ENCODE measurements around the gene SAFB.

Gene SAFB

GRCh38 chr19:5624741-5625278, 1.9 kb downstream of the SAFB start:
- H3K4me1 ChIP-seq = peaks cover 0 to 76% (median 53%) of the 10 kb centered on the region in 4 donors
- peak overlapping the region; percentile 94 to 98 for H3K27ac ChIP-seq
- peak overlapping the region; percentile 80 to 92 for H3K4me3 ChIP-seq
- no peak for DNase-seq
- H3K27me3 ChIP-seq = no peaks in the 10 kb centered on the region
- H3K9me3 ChIP-seq = no peaks in the 10 kb centered on the region
- intact Hi-C loops (cut with DNase I; ENCODE audit: low total_unique reads) = loop anchor here (10.0 kb wide), 1 partner anchor 70 kb away; the partner anchor contains the start of gene RPL36
- H3K36me3 ChIP-seq = peaks cover 21 to 59% (median 49%) of the 10 kb centered on the region in 3 donors
- TF ChIP-seq, protein P1, sequence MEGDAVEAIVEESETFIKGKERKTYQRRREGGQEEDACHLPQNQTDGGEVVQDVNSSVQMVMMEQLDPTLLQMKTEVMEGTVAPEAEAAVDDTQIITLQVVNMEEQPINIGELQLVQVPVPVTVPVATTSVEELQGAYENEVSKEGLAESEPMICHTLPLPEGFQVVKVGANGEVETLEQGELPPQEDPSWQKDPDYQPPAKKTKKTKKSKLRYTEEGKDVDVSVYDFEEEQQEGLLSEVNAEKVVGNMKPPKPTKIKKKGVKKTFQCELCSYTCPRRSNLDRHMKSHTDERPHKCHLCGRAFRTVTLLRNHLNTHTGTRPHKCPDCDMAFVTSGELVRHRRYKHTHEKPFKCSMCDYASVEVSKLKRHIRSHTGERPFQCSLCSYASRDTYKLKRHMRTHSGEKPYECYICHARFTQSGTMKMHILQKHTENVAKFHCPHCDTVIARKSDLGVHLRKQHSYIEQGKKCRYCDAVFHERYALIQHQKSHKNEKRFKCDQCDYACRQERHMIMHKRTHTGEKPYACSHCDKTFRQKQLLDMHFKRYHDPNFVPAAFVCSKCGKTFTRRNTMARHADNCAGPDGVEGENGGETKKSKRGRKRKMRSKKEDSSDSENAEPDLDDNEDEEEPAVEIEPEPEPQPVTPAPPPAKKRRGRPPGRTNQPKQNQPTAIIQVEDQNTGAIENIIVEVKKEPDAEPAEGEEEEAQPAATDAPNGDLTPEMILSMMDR (IDR thresholded peaks at IDR 0.05) = no peak

DNA sequence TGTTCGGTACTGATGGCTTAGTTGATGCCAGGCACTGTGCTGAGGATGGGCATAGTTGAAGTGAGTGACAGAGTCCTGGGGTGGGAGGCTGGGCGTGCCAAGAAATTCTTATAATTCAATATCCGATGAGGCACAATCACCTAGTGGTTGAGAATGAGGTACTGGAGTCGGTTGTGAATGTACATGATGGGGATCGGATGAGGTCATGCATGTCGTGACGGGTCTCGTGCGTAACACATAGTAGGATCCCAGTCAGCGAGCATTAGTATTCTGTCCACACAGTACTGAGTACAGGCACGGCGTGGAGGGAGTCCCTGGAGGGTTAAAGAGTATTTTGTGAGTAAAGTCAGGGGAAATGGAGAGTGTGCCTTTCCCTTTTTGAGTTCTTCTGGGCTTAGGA, 2.8 kb downstream of the SAFB start:
- TF ChIP-seq, protein P1 (IDR thresholded peaks at IDR 0.05) = no peak
- Histone ChIP-seq H3K4me3 (no peak overlapping the region), H3K27me3 (no peaks in the 10 kb centered on the region), H3K9me3 (no peaks in the 10 kb centered on the region), H3K36me3 (peaks cover 21 to 51% (median 42%) of the 10 kb centered on the region in 3 donors), H3K27ac (no peak overlapping the region), H3K4me1 (peaks cover 0 to 74% (median 49%) of the 10 kb centered on the region in 4 donors)
- no peak for DNase-seq
- intact Hi-C loops (cut with DNase I; ENCODE audit: low total_unique reads) = loop anchor here (10.0 kb wide), 1 partner anchor 69 kb away; the partner anchor contains the start of gene RPL36

GRCh38 chr19:5627395-5627904, 4.6 kb downstream of the SAFB start:
- Histone ChIP-seq H3K27ac (no peak overlapping the region), H3K9me3 (no peaks in the 10 kb centered on the region), H3K4me3 (no peak overlapping the region), H3K27me3 (no peaks in the 10 kb centered on the region), H3K4me1 (peaks cover 0 to 82% (median 52%) of the 10 kb centered on the region in 4 donors), H3K36me3 (peaks cover 21 to 44% (median 39%) of the 10 kb centered on the region in 3 donors)
- intact Hi-C loops (cut with DNase I; ENCODE audit: low total_unique reads) = loop anchor here (10.0 kb wide), 1 partner anchor 67 kb away; the partner anchor contains the start of gene RPL36
- TF ChIP-seq, protein P1 (IDR thresholded peaks at IDR 0.05) = no peak
- DNase-seq = peak; percentile 74 to 78

DNA sequence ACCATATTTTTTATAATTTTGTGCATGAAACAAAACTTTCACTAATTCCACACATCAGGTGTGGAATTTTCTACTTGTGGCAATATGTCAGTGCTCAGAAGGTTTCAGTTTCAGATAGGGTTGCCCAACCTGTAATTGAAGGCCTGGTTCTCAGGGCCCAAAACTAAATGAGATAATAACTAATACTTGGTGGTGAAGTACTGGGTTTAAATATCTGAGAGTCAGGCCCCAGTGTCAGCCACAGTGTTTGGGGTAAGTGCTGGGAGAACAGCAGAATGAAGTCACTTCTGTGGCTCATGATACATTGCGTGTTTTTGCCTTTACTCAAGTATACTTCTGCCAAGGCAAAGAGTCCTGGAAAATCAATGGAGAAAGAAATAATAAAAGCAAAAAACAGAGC, 5.6 kb downstream of the SAFB start:
- Histone ChIP-seq H3K4me3 (no peak overlapping the region), H3K9me3 (no peaks in the 10 kb centered on the region), H3K27ac (peak overlapping the region; percentile 3 to 11), H3K4me1 (peaks cover 0 to 91% (median 55%) of the 10 kb centered on the region in 4 donors), H3K27me3 (no peaks in the 10 kb centered on the region), H3K36me3 (peaks cover 21 to 43% (median 39%) of the 10 kb centered on the region in 3 donors)
- TF ChIP-seq, protein P1 (IDR thresholded peaks at IDR 0.05) = no peak
- intact Hi-C loops (cut with DNase I; ENCODE audit: low total_unique reads) = loop anchor here (10.0 kb wide), 1 partner anchor 66 kb away; the partner anchor contains the start of gene RPL36
- no peak for DNase-seq

GRCh38 chr19:5628919-5629481, 6.1 kb downstream of the SAFB start:
- Histone ChIP-seq H3K4me3 (no peak overlapping the region), H3K4me1 (peaks cover 0 to 91% (median 55%) of the 10 kb centered on the region in 4 donors), H3K9me3 (no peaks in the 10 kb centered on the region), H3K36me3 (peaks cover 21 to 43% (median 39%) of the 10 kb centered on the region in 3 donors), H3K27me3 (no peaks in the 10 kb centered on the region), H3K27ac (no peak overlapping the region)
- intact Hi-C loops (cut with DNase I; ENCODE audit: low total_unique reads) = loop anchor here (10.0 kb wide), 1 partner anchor 66 kb away; the partner anchor contains the start of gene RPL36
- TF ChIP-seq, protein P1 (IDR thresholded peaks at IDR 0.05) = no peak
- no peak for DNase-seq
